CD4-positive, CD25-positive, alpha-beta regulatory T cell (primary cell): Measurements from ENCODE around the gene PAGR1. TPM values are rescaled to one million over a fixed set of nuclear protein-coding genes. Genes with fewer than 3 reads are reported as not detected.

Source experiments
- ATAC-seq, 2 donors: fragments of 150-1000 bp; cut with Tn5 transposase; one replicate each; pipeline ENCODE4 v1.10.0; 2021; ENCODE audit warnings: low read depth in 2 of 2, moderate number of reproducible peaks in 2 of 2, moderate library complexity in 1 of 2
- DNase-seq, 3 donors: peaks; one replicate each; pipeline versions ENCODE4 v3.0.0 to v3.0.0-alpha.2; 2012 to 2022; ENCODE audit warnings: mixed read lengths in 1 of 3
- H3K27ac ChIP-seq: one replicate; pipeline ENCODE4 v1.7.0; 2013; ENCODE audit warnings: mild to moderate bottlenecking, low read length; ENCODE audit not compliant: insufficient read depth, poor library complexity, severe bottlenecking
- H3K27me3 ChIP-seq: one replicate; pipeline ENCODE4 v1.7.0; 2013; ENCODE audit warnings: low read length; ENCODE audit not compliant: control insufficient read depth, insufficient read depth
- H3K36me3 ChIP-seq: one replicate; pipeline ENCODE4 v1.7.0; 2013; ENCODE audit warnings: mild to moderate bottlenecking, low read length, moderate library complexity; ENCODE audit not compliant: control insufficient read depth, insufficient read depth
- H3K4me1 ChIP-seq: 2 replicates; pipeline ENCODE4 v1.7.0; 2013; ENCODE audit warnings: mild to moderate bottlenecking, low read length; ENCODE audit not compliant: insufficient read depth, control insufficient read depth, poor library complexity, severe bottlenecking
- H3K4me3 ChIP-seq: one replicate; pipeline ENCODE4 v1.7.0; 2013; ENCODE audit warnings: low read depth, mild to moderate bottlenecking, low read length, moderate library complexity
- H3K9me3 ChIP-seq, 2 experiments: 1 replicate in 1 of 2; 2 replicates in 1 of 2; pipeline ENCODE4 v1.7.0; 2013; ENCODE audit warnings: low read length in 2 of 2, mild to moderate bottlenecking in 1 of 2, moderate library complexity in 1 of 2; ENCODE audit not compliant: control insufficient read depth in 2 of 2
- H3K27ac Mint-ChIP-seq, 3 donors: one replicate each; pipeline ENCODE4 v1.8.0; 2020 to 2022; ENCODE audit warnings: mild to moderate bottlenecking in 3 of 3, mixed read lengths in 3 of 3, moderate library complexity in 2 of 3
- H3K27me3 Mint-ChIP-seq: one replicate; pipeline ENCODE4 v1.8.0; 2022; ENCODE audit warnings: mild to moderate bottlenecking, mixed read lengths
- H3K36me3 Mint-ChIP-seq: one replicate; pipeline ENCODE4 v1.8.0; 2020; ENCODE audit warnings: mixed read lengths
- H3K4me1 Mint-ChIP-seq, 4 donors: one replicate each; pipeline ENCODE4 v1.8.0; 2020 to 2022; ENCODE audit warnings: mixed read lengths in 4 of 4, mild to moderate bottlenecking in 1 of 4
- H3K4me3 Mint-ChIP-seq, 4 donors: one replicate each; pipeline ENCODE4 v1.8.0; 2020 to 2022; ENCODE audit warnings: mild to moderate bottlenecking in 4 of 4, mixed read lengths in 4 of 4, moderate library complexity in 3 of 4
- H3K9me3 Mint-ChIP-seq, 7 donors: one replicate each; pipeline ENCODE4 v1.8.0; 2020 to 2022; ENCODE audit warnings: mixed read lengths in 7 of 7, mild to moderate bottlenecking in 3 of 7, moderate library complexity in 2 of 7
- polyA plus RNA-seq, 4 donors: library from polyadenylated mRNA; unstranded; fragments of 300-500 nt; fragmentation: Illumina TruSeq; gene quantifications; one replicate each; pipeline ENCODE4 v1.2.3, GENCODE V29; 2021
- total RNA-seq: library from RNA; stranded (reverse); gene quantifications from one replicate; pipeline ENCODE4 v1.2.3, GENCODE V29; 2022

The PAGR1 gene
- total and polyA plus RNA-seq, 5 donors from 2014 or later = 15.6 to 48.8 (median 44.9) TPM

DNA sequence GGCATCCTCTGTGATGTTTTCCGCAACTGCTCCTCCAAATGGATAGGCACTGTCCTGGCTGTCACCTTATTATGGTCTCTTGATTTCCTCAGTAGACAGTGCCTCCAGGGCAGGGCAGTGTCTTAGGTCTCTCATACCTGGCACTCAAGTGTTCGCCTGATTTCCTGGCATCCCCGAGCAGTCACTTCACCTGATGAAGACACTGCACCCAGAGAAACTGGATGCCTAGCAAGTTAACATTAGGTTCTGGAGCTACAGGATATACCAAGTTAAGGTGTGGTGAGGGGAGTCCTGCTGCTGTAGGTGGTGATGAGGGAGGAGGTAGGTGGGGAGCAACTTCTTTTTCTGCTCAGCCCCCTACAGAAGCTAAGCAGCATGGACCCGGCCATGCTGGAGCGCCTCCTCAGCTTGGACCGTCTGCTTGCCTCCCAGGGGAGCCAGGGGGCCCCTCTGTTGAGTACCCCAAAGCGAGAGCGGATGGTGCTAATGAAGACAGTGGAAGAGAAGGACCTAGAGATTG, 13.5 kb upstream of the PAGR1 start:
- no peak for DNase-seq
- Mint-ChIP-seq H3K36me3 (peaks cover 34% of the 10 kb centered on the region), H3K9me3 (peaks cover 0 to 2% (median 0%) of the 10 kb centered on the region in 7 donors), H3K27me3 (peaks cover 4% of the 10 kb centered on the region), H3K4me1 (peaks cover 4 to 22% (median 18%) of the 10 kb centered on the region in 4 donors), H3K27ac (peak overlapping the region in 2 of 3 donors; percentile 25 to 75), H3K4me3 (peak overlapping the region; percentile 7 to 90 (median 40))
- Histone ChIP-seq H3K27ac (no peak overlapping the region), H3K36me3 (peaks cover 50% of the 10 kb centered on the region), H3K27me3 (no peaks in the 10 kb centered on the region), H3K9me3 (no peaks in the 10 kb centered on the region), H3K4me3 (no peak overlapping the region), H3K4me1 (peaks cover 16% of the 10 kb centered on the region)
- ATAC-seq = no peak

GRCh38 chr16:29804020-29804419, 11.9 kb upstream of the PAGR1 start:
- Mint-ChIP-seq H3K9me3 (peaks cover 0 to 2% (median 0%) of the 10 kb centered on the region in 7 donors), H3K4me3 (peak overlapping the region; percentile 90 to 100 (median 100)), H3K36me3 (peaks cover 26% of the 10 kb centered on the region), H3K4me1 (peaks cover 4 to 38% (median 25%) of the 10 kb centered on the region in 4 donors), H3K27ac (peak overlapping the region; percentile 99 to 100 (median 100)), H3K27me3 (peaks cover 11% of the 10 kb centered on the region)
- no peak for ATAC-seq
- Histone ChIP-seq H3K36me3 (peaks cover 35% of the 10 kb centered on the region), H3K27me3 (no peaks in the 10 kb centered on the region), H3K27ac (peak overlapping the region; percentile 94), H3K9me3 (no peaks in the 10 kb centered on the region), H3K4me3 (peak overlapping the region; percentile 72), H3K4me1 (peaks cover 32% of the 10 kb centered on the region)
- DNase-seq = no peak

DNA sequence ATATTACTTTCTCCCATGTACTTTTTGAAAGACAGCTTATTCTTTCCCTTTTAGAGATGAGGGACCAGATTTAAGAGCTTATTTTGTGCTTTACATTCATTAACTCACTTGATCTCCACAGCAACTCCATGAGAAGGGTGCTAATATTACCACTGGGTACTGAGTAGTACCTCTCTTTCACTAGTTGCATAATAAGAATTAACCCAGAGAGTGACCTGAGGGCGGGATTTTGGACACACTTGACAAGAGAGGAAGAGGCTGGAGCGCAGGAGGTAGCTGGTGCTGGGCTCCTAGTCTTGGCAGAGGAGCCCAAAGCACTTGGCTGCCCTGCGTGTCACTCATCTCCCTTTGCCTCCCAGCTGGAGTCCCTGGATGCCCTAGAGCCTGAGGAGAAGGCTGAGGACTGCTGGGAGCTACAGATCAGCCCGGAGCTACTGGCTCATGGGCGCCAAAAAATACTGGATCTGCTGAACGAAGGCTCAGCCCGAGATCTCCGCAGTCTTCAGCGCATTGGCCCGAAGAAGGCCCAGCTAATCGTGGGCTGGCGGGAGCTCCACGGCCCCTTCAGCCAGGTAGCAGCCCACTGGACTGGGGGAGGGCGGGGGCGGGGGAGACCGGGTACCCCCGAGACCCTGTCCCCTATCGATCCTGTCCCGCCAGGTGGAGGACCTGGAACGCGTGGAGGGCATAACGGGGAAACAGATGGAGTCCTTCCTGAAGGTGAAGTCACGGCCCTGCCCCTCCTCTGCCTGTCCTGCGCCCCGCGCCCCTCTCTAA, 11.3 kb upstream of the PAGR1 start:
- Histone ChIP-seq H3K27me3 (no peaks in the 10 kb centered on the region), H3K4me3 (peak overlapping the region; percentile 72), H3K27ac (peak overlapping the region; percentile 94), H3K9me3 (no peaks in the 10 kb centered on the region), H3K4me1 (peaks cover 38% of the 10 kb centered on the region), H3K36me3 (peaks cover 28% of the 10 kb centered on the region)
- DNase-seq (no peak), ATAC-seq (peak in 1 of 2 donors; percentile 1)
- Mint-ChIP-seq H3K9me3 (peaks cover 0 to 2% (median 0%) of the 10 kb centered on the region in 7 donors), H3K36me3 (peaks cover 20% of the 10 kb centered on the region), H3K27ac (peak overlapping the region; percentile 99 to 100 (median 100)), H3K4me1 (peaks cover 4 to 42% (median 25%) of the 10 kb centered on the region in 4 donors), H3K4me3 (peak overlapping the region; percentile 90 to 100 (median 100)), H3K27me3 (peaks cover 11% of the 10 kb centered on the region)

DNA sequence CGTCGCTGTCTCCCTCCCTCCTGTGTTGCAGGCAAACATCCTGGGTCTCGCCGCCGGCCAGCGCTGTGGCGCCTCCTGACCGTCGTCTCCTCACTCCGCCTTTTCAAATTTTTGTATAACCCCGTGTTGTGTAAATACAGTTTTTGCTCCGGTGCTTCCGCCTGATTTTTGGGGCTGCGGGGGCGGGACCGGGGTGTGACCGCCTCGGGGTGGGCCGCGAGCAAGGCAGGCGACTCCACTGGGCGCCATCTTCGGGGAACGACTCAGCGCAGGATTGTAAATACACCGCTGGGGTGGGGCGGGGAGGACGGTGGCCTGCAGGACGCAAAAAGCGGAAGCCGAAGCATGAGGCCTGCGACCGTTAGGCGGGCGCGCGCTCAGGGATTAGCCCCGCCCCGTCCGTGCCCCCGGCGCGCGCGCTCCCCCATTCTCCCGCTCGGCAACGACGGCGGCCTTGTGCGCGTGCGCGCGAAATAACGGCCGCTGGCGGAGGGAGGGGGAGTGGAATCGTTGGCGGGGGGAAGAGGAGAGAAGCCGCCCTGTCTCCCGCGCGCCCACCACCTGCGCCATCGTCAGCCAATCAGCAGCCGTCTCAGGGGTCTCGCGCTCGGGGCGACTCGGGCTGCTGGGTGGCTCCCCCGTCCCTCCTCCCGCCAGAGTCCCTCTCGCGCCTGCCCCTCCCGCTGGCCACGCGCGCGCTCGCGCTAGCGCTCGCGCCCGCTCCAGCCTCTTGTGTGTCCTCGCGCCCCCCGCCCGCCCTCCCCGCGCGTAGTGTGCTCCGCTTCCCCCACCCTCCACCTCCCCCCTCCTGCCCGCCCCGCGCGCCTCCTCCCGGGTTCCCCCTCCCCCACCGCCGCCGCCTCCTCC, 10.5 kb upstream of the PAGR1 start:
- Mint-ChIP-seq H3K27me3 (peaks cover 11% of the 10 kb centered on the region), H3K27ac (peak overlapping the region; percentile 99 to 100 (median 100)), H3K9me3 (peaks cover 0 to 2% (median 0%) of the 10 kb centered on the region in 7 donors), H3K4me1 (peaks cover 4 to 50% (median 32%) of the 10 kb centered on the region in 4 donors), H3K4me3 (peak overlapping the region; percentile 90 to 100 (median 100)), H3K36me3 (peaks cover 19% of the 10 kb centered on the region)
- ATAC-seq (peak; percentile 70 to 75), DNase-seq (peak; percentile 96 to 99 (median 98))
- peak overlapping the region; percentile 94 for H3K27ac ChIP-seq
- peaks cover 28% of the 10 kb centered on the region for H3K36me3 ChIP-seq
- peak overlapping the region; percentile 72 for H3K4me3 ChIP-seq
- H3K27me3 ChIP-seq = no peaks in the 10 kb centered on the region
- peaks cover 46% of the 10 kb centered on the region for H3K4me1 ChIP-seq
- no peaks in the 10 kb centered on the region for H3K9me3 ChIP-seq

- DNase-seq (no peak), ATAC-seq (no peak)
- H3K27ac ChIP-seq = peak within 1 kb of the TSS; percentile 94
- H3K27me3 ChIP-seq = no peaks in the 10 kb centered on the region
- H3K4me1 Mint-ChIP-seq = peaks cover 4 to 57% (median 39%) of the 10 kb centered on the region in 4 donors
- no peak within 1 kb of the TSS for H3K4me3 ChIP-seq
- peaks cover 14% of the 10 kb centered on the region for H3K36me3 Mint-ChIP-seq
- H3K4me1 ChIP-seq = peaks cover 53% of the 10 kb centered on the region
- no peaks in the 10 kb centered on the region for H3K9me3 ChIP-seq
- H3K9me3 Mint-ChIP-seq = peaks cover 0 to 2% (median 0%) of the 10 kb centered on the region in 7 donors
- peak within 1 kb of the TSS; percentile 100 for H3K4me3 Mint-ChIP-seq
- peak within 1 kb of the TSS; percentile 99 to 100 (median 100) for H3K27ac Mint-ChIP-seq
- peaks cover 21% of the 10 kb centered on the region for H3K36me3 ChIP-seq
- H3K27me3 Mint-ChIP-seq = peaks cover 15% of the 10 kb centered on the region
Observed at GRCh38 chr16:29806099-29806579, 9.8 kb upstream of the PAGR1 start, which contains the start of gene MAZ. Gene MAZ, plus strand, starts transcription at chr16:29806529. Its CDS starts 173 bp downstream, at chr16:29806702.

- H3K9me3 ChIP-seq = no peaks in the 10 kb centered on the region
- no peaks in the 10 kb centered on the region for H3K27me3 ChIP-seq
- H3K36me3 ChIP-seq = peaks cover 15% of the 10 kb centered on the region
- Mint-ChIP-seq H3K27ac (peak overlapping the region; percentile 38 to 98 (median 96)), H3K4me1 (peaks cover 4 to 64% (median 41%) of the 10 kb centered on the region in 4 donors), H3K27me3 (peaks cover 16% of the 10 kb centered on the region), H3K36me3 (peaks cover 7% of the 10 kb centered on the region), H3K9me3 (no peaks in the 10 kb centered on the region), H3K4me3 (peak overlapping the region; percentile 89 to 100 (median 95))
- DNase-seq (peak in 2 of 3 donors; percentile 42 to 73), ATAC-seq (no peak)
- peaks cover 60% of the 10 kb centered on the region for H3K4me1 ChIP-seq
- peak overlapping the region; percentile 90 for H3K27ac ChIP-seq
- H3K4me3 ChIP-seq = no peak overlapping the region
Observed at GRCh38 chr16:29806641-29807425, 9.1 kb upstream of the PAGR1 start.
